Omental fat pad (tissue), 4 donors: ENCODE results near the gene INO80C. TPM values are rescaled to one million over a fixed set of nuclear protein-coding genes. Genes with fewer than 3 reads are reported as not detected.

Experiments
- ATAC-seq: fragments of 150-250 bp; one replicate; pipeline ENCODE4 v1.9.1; 2016; ENCODE audit warnings: mild to moderate bottlenecking, moderate library complexity; ENCODE audit not compliant: low FRiP score
- DNase-seq: peaks from one replicate; pipeline ENCODE4 v3.0.0-alpha.2; 2019; ENCODE audit warnings: low spot score
- CTCF ChIP-seq, 3 donors: fragments of 450-650 bp; IDR thresholded peaks; one replicate each; pipeline ENCODE4 v1.5.1; 2016 to 2017; ENCODE audit warnings: antibody characterized with exemption in 3 of 3, mild to moderate bottlenecking in 3 of 3, moderate library complexity in 2 of 3
- total RNA-seq, 4 donors: library from RNA; depleted of rRNA; stranded (reverse); fragments of >200 nt; gene quantifications; one replicate each; pipeline ENCODE4 v1.1.0, GENCODE V29; 2016

Gene INO80C
- total RNA-seq, 4 donors from 2014 or later, result 6.3 to 20.7 (median 9.6) TPM

DNA sequence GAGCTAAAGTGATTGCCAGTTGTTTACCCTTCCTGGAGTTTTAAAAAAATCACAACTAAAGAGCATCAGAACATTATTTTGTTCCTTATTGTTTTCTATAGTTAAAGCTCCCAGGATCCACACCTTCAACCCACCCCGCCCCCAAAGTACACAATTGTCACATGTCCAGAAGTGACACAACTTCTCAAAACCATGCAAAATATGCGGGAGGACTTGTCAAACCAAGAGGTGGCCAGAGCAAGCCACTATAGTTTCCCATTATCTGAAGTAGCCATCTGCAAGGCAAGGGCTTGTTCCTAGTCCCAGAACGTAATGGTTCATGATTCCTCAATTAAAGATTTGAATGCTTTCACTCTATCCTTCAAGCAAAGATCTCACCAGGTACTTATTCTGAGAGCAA lies 9.9 kb upstream of the INO80C start:
- no peak for TF ChIP-seq CTCF (IDR thresholded peaks at IDR 0.05)

GRCh38 chr18:35507192-35507591 lies 9.4 kb upstream of the INO80C start:
- ATAC-seq (no peak), DNase-seq (no peak)
- no peak for TF ChIP-seq CTCF (IDR thresholded peaks at IDR 0.05)

More for the DNA sequence above, 9.9 kb upstream of the INO80C start:
- ATAC-seq (no peak), DNase-seq (no peak)

GRCh38 chr18:35506024-35506712 lies 8.4 kb upstream of the INO80C start:
- peak; percentile 31 for ATAC-seq
- TF ChIP-seq CTCF (IDR thresholded peaks at IDR 0.05), result no peak
- no peak for DNase-seq

GRCh38 chr18:35504996-35505395 lies 7.2 kb upstream of the INO80C start:
- no peak for ATAC-seq

GRCh38 chr18:35502052-35502451 lies 4.3 kb upstream of the INO80C start:
- no peak for ATAC-seq
- DNase-seq, result no peak
- TF ChIP-seq CTCF (IDR thresholded peaks at IDR 0.05), result no peak

More at GRCh38 chr18:35504996-35505395, 7.2 kb upstream of the INO80C start:
- TF ChIP-seq CTCF (IDR thresholded peaks at IDR 0.05), result no peak
- no peak for DNase-seq

DNA sequence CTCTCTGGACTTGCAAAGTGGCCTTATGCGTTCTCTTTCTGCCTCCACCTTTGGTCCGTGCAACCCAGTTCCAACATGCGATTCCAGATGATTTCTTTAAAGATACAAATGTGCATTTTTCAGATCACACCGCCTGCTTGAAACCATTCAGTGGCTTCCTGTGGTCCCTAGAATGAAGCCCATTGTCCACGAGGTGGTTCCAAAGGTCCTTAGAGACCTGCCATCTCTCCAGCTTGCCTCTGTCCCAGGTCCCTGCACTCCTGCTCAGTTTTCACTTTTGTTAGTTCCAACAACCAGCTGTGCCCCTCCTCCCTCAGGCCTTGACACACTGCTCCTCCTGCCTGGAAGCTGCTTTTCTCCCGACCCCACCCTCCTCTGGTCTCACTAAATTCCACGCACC lies 3.6 kb upstream of the INO80C start:
- ATAC-seq, result no peak
- TF ChIP-seq CTCF (IDR thresholded peaks at IDR 0.05), result no peak

GRCh38 chr18:35500113-35500512 lies 2.4 kb upstream of the INO80C start:
- ATAC-seq (no peak), DNase-seq (no peak)
- no peak for TF ChIP-seq CTCF (IDR thresholded peaks at IDR 0.05)

More for the DNA sequence above, 3.6 kb upstream of the INO80C start:
- no peak for DNase-seq
